Measurements from ENCODE around the gene CCL27. TPM values are rescaled to one million over a fixed set of nuclear protein-coding genes. Genes with fewer than 3 reads are reported as not detected.

Gene CCL27
- total and polyA plus RNA-seq, 2 of the 8 experiments (the other 6 are each of a cell fraction or from before 2014, with no cell fraction given): 0.42 TPM; not detected in 1

DNA sequence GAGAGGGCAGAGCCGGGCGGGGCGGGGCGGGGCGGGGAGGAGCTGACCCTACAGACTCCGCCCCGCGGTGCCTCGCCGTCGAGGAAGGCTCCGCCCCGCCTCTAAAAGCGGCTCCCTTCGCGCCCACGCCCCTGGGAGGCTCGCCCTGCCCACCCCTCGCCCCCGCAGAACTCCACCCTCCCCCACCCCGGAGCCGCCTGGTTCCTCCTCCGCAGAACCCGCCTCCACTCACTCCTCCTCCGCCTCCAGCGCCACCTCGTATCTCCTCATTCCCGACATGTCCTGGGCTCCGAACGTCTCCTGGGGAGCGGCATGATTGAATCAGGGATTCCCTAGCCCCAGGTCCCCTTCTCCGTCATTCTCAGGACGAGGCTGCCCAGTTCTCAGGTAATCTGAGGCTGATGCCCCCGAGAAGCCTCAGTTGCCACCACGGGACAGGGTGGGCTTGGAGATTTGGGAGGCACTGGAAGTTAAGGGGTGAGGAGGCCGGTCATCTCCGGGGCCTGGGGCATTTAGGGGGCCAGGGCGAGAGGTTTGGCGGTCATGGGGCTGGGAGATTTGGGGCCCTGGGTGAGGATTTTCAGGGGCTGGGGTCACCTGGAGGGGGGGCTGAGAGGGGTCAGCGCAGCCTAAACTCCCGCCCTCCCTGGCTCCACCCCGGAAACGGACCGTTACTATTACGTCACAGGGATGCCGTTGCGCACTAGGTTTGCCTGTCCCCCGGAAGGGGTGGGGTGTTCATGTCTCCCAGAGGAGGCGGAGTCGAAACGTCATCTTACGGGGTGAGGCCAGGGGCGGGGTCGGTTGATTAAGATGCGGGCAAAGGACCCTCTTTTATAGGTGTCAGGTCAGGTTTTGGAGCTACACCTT, 3.2 kb upstream of the CCL27 start (continued):
- TF ChIP-seq EGR1 (IDR thresholded peaks at IDR 0.05; ENCODE audit: borderline replicate concordance, low read depth, low read length): peak; percentile 90
- no peak for TF ChIP-seq SIX5 (IDR thresholded peaks at IDR 0.05; ENCODE audit: low read depth, low read length)
- TF ChIP-seq YY1 (IDR thresholded peaks at IDR 0.05; ENCODE audit: low read depth, low read length): no peak
- no peak; the same call in 1 of the 2 replicates for TF ChIP-seq SP4 (IDR thresholded peaks at IDR 0.05; ENCODE audit: low read length)
- peak; percentile 69; the same call in 1 of the 2 replicates for TF ChIP-seq RBBP5 (IDR thresholded peaks at IDR 0.05; ENCODE audit: borderline replicate concordance, low read depth, low read length)
- no peak for TF ChIP-seq ZNF274 (IDR thresholded peaks at IDR 0.05; ENCODE audit: borderline replicate concordance, extremely low read depth, low read length)
- TF ChIP-seq EP300 (IDR thresholded peaks at IDR 0.05; ENCODE audit: borderline replicate concordance in 1 of 2, low read depth in 2 of 2, low read length in 2 of 2): no peak
- peak in 1 of 2 experiments; percentile 83; a peak in 2 of 3 replicates for TF ChIP-seq POLR2A (IDR thresholded peaks at IDR 0.05; ENCODE audit: control extremely low read depth in 1 of 2, low read depth in 2 of 2, low read length in 2 of 2)
- TF ChIP-seq CBX8 (IDR thresholded peaks at IDR 0.05; ENCODE audit: borderline replicate concordance, low read depth, low read length): no peak
- TF ChIP-seq BCL11A (IDR thresholded peaks at IDR 0.05; ENCODE audit: low read depth in 2 of 2, low read length in 2 of 2): no peak
- TF ChIP-seq KDM1A (IDR thresholded peaks at IDR 0.05; ENCODE audit: borderline replicate concordance, low read length): no peak
- peak; percentile 87 for TF ChIP-seq POLR2AphosphoS5 (IDR thresholded peaks at IDR 0.05; ENCODE audit: low read depth, low read length)
- TF ChIP-seq SAP30 (IDR thresholded peaks at IDR 0.05; ENCODE audit: insufficient read depth, insufficient replicate concordance, low read length): peak; percentile 26
- TF ChIP-seq RAD21 (IDR thresholded peaks at IDR 0.05 in 1 of 2, conservative IDR thresholded peaks at IDR 0.05 in 1 of 2; ENCODE audit: low read depth in 2 of 2, low read length in 2 of 2): no peak
- TF ChIP-seq CBX5 (IDR thresholded peaks at IDR 0.05; ENCODE audit: low read depth, low read length): no peak
- TF ChIP-seq, protein P1, sequence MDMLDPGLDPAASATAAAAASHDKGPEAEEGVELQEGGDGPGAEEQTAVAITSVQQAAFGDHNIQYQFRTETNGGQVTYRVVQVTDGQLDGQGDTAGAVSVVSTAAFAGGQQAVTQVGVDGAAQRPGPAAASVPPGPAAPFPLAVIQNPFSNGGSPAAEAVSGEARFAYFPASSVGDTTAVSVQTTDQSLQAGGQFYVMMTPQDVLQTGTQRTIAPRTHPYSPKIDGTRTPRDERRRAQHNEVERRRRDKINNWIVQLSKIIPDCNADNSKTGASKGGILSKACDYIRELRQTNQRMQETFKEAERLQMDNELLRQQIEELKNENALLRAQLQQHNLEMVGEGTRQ (IDR thresholded peaks at IDR 0.05; ENCODE audit: low read length): no peak
- TF ChIP-seq, protein P2, sequence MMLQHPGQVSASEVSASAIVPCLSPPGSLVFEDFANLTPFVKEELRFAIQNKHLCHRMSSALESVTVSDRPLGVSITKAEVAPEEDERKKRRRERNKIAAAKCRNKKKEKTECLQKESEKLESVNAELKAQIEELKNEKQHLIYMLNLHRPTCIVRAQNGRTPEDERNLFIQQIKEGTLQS (IDR thresholded peaks at IDR 0.05; ENCODE audit: insufficient read depth, low read depth, low read length): no peak
- TF ChIP-seq FOSL1 (IDR thresholded peaks at IDR 0.05; ENCODE audit: insufficient read depth, low read depth, low read length): no peak
- TF ChIP-seq TCF12 (IDR thresholded peaks at IDR 0.05; ENCODE audit: low read depth, low read length): no peak

Data from H1 (cell line).